GM12891 (cell line): ENCODE measurements around the gene PPP2R5B.

Source experiments
- PAX5 ChIP-seq: IDR thresholded peaks from 2 replicates; pipeline ENCODE4 v1.6.1; 2011; ENCODE audit warnings: low read length, moderate library complexity, mild to moderate bottlenecking; ENCODE audit not compliant: insufficient read depth, severe bottlenecking
- POLR2A ChIP-seq: IDR thresholded peaks from 2 replicates; pipeline ENCODE4 v1.6.1; 2011; ENCODE audit warnings: low read depth, low read length, control low read depth
- POLR2AphosphoS5 ChIP-seq: IDR thresholded peaks from 2 replicates; pipeline ENCODE4 v1.6.1; 2011; ENCODE audit warnings: low read depth, low read length, control low read depth
- POU2F2 ChIP-seq: IDR thresholded peaks from 2 replicates; pipeline ENCODE4 v1.6.1; 2011; ENCODE audit warnings: low read depth, mild to moderate bottlenecking, control low read depth, low read length, moderate library complexity
- SPI1 ChIP-seq: IDR thresholded peaks from 2 replicates; pipeline ENCODE4 v1.6.1; 2011; ENCODE audit warnings: low read depth, low read length, control low read depth
- TAF1 ChIP-seq: IDR thresholded peaks from 2 replicates; pipeline ENCODE4 v1.6.1; 2011; ENCODE audit warnings: low read depth, low read length, control low read depth

- TF ChIP-seq POLR2AphosphoS5 (no peak), TAF1 (no peak), POLR2A (no peak), PAX5 (no peak), SPI1 (no peak), POU2F2 (no peak)
Measured at GRCh38 chr11:64898541-64898940, 25.9 kb upstream of the PPP2R5B start.
